PFSK-1 (cell line): ENCODE measurements around the gene SIDT1.

Experiments used
- FOXP2 ChIP-seq: optimal IDR thresholded peaks from 2 replicates; pipeline ENCODE3; 2011; ENCODE audit warnings: borderline replicate concordance, control low read depth, inconsistent platforms; ENCODE audit not compliant: insufficient read depth; ENCODE audit errors: extremely low read length, extremely low read depth
- POLR2AphosphoS5 ChIP-seq: IDR thresholded peaks from 2 replicates; pipeline ENCODE4 v1.6.1; 2012; ENCODE audit warnings: low read depth, mild to moderate bottlenecking, control low read depth, low read length, moderate library complexity
- SIN3A ChIP-seq: IDR thresholded peaks from 2 replicates; pipeline ENCODE4 v1.6.1; 2012; ENCODE audit warnings: mild to moderate bottlenecking, low read length, moderate library complexity, borderline replicate concordance; ENCODE audit not compliant: insufficient read depth
- TAF1 ChIP-seq: IDR thresholded peaks from 2 replicates; pipeline ENCODE4 v1.6.1; 2012; ENCODE audit warnings: low read length, control low read depth, borderline replicate concordance; ENCODE audit not compliant: insufficient read depth
- TF ChIP-seq, protein P1 (sequence below), 2 experiments: IDR thresholded peaks; 2 replicates each; pipeline versions ENCODE4 v1.6.1 to v1.8.0; 2011 to 2012; ENCODE audit warnings: low read depth in 2 of 2, low read length in 2 of 2, control low read depth in 1 of 2, inconsistent platforms in 1 of 2, mild to moderate bottlenecking in 1 of 2, moderate library complexity in 1 of 2; ENCODE audit not compliant: insufficient read depth in 1 of 2

SIDT1 gene

DNA sequence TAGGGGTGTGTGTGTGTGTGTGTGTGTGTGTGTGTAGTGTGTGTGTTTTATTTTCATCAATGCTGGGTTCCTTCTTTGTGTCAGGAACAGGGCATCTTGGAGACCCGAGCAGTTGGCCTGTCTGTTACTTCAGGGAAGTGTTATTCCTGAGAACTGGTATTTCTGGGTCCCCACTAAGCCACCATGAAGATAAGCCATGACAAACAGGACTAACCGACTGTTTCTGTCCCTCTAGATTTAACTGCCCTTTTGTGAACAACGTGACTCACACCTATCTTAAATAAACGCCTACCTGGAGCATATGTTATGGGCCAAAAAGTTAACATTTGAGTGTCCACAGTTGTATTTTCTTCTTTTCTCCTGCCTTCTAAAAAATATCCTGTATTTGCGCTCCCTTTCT is 19.5 kb downstream of the SIDT1 start:
- TF ChIP-seq, protein P1, sequence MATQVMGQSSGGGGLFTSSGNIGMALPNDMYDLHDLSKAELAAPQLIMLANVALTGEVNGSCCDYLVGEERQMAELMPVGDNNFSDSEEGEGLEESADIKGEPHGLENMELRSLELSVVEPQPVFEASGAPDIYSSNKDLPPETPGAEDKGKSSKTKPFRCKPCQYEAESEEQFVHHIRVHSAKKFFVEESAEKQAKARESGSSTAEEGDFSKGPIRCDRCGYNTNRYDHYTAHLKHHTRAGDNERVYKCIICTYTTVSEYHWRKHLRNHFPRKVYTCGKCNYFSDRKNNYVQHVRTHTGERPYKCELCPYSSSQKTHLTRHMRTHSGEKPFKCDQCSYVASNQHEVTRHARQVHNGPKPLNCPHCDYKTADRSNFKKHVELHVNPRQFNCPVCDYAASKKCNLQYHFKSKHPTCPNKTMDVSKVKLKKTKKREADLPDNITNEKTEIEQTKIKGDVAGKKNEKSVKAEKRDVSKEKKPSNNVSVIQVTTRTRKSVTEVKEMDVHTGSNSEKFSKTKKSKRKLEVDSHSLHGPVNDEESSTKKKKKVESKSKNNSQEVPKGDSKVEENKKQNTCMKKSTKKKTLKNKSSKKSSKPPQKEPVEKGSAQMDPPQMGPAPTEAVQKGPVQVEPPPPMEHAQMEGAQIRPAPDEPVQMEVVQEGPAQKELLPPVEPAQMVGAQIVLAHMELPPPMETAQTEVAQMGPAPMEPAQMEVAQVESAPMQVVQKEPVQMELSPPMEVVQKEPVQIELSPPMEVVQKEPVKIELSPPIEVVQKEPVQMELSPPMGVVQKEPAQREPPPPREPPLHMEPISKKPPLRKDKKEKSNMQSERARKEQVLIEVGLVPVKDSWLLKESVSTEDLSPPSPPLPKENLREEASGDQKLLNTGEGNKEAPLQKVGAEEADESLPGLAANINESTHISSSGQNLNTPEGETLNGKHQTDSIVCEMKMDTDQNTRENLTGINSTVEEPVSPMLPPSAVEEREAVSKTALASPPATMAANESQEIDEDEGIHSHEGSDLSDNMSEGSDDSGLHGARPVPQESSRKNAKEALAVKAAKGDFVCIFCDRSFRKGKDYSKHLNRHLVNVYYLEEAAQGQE (IDR thresholded peaks at IDR 0.05; ENCODE audit: insufficient read depth in 1 of 2, low read depth in 2 of 2, low read length in 2 of 2) = no peak
- TF ChIP-seq FOXP2 (no peak), TAF1 (no peak), POLR2AphosphoS5 (no peak)

DNA sequence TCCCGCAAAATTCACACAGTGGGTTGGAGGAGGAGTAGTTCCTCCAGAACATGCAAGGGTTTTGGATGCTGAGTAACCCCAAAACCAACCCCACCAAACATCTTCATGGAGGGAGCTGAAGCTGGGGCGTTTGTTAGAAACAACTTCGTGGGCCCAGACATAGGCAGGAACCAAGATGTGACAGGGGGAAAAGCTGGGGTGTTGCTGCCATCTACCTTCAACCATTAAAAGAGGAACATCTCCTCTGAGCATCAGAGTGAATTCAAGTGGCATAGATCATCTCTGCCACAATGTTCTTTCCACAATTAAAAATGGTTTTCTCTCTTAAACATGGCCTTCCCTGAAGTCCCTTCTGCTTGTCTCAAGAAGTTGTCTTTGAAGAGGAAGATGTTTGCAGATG is 20.5 kb downstream of the SIDT1 start:
- TF ChIP-seq POLR2AphosphoS5 (no peak), SIN3A (no peak), TAF1 (no peak), FOXP2 (no peak)
- TF ChIP-seq, protein P1 (IDR thresholded peaks at IDR 0.05; ENCODE audit: insufficient read depth in 1 of 2, low read depth in 2 of 2, low read length in 2 of 2) = no peak

DNA sequence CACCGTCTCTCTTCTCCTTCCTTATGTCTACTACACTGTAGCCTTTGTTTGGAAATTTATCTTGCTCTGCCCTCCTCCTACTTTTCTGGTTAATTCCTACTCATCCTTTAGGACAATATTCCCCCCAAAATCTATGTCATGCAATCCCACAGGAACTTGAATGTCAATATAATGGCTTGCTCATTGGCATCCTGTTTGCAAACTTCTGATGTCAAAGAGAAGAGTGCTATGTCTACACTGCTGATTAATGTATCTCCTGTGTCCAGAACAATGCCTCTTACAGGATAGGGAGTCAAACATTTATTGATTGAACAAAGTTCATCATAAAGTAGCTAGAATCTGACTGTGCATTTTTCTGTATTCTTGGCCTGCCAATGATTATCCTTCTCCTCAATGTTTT is 22.8 kb downstream of the SIDT1 start:
- TF ChIP-seq TAF1 = no peak
- TF ChIP-seq, protein P1 (IDR thresholded peaks at IDR 0.05; ENCODE audit: insufficient read depth in 1 of 2, low read depth in 2 of 2, low read length in 2 of 2) = no peak
- TF ChIP-seq SIN3A = no peak
- TF ChIP-seq FOXP2 = no peak
- no peak for TF ChIP-seq POLR2AphosphoS5

DNA sequence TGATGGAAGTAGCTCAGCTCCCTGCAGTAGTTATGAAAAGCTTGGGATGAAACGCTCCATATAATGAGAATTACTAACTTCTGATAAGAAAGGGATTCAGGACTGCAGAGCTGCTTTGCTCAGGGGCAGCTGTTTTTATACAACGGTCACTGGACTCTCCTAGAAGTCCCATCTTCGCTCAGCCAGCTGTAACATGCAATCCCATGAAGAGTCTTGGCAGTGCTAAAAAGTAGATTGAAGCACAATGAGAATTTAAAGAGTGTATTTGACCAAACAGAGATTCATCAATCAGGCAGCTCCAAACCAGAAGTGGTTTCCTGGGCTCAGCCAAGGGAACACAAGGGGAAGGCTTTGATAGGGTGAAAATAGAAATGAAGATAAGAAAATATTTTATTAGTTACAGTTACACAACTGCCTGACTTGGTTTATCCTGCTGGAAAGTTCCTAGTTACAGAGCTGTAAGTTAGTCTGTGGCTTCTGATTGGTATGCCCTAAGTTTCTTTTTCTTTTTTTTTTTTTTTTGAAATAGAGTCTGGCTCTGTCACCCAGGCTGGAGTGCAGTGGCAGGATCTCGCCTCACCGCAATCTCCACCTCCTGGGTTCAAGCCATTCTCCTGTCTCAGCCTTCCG is 24.1 kb downstream of the SIDT1 start:
- no peak for TF ChIP-seq TAF1
- no peak for TF ChIP-seq SIN3A
- no peak for TF ChIP-seq POLR2AphosphoS5
- TF ChIP-seq FOXP2 = no peak
- TF ChIP-seq, protein P1 (IDR thresholded peaks at IDR 0.05; ENCODE audit: insufficient read depth in 1 of 2, low read depth in 2 of 2, low read length in 2 of 2) = no peak

DNA sequence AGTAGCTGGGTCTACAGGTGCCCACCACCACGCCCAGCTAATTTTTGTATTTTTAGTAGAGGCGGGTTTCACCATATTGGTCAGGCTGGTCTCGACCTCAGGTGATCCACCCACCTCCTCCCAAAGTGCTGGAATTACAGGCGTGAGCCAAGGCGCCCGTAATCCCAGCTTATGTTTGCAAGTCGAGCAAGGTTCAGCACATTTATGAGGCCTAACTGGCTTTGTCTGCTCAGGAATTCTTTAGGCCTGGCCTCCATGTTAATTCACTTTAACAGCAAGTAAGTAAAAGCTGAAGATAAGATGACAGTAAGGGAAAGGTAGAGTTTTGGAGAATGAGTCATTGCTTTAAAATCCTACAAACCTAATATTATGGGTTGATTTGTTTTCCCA is 24.6 kb downstream of the SIDT1 start:
- TF ChIP-seq TAF1 (no peak), POLR2AphosphoS5 (no peak), SIN3A (no peak), FOXP2 (no peak)
- TF ChIP-seq, protein P1 (IDR thresholded peaks at IDR 0.05; ENCODE audit: insufficient read depth in 1 of 2, low read depth in 2 of 2, low read length in 2 of 2) = no peak
